ENCODE results near the gene CXCR6.

CXCR6 gene

DNA sequence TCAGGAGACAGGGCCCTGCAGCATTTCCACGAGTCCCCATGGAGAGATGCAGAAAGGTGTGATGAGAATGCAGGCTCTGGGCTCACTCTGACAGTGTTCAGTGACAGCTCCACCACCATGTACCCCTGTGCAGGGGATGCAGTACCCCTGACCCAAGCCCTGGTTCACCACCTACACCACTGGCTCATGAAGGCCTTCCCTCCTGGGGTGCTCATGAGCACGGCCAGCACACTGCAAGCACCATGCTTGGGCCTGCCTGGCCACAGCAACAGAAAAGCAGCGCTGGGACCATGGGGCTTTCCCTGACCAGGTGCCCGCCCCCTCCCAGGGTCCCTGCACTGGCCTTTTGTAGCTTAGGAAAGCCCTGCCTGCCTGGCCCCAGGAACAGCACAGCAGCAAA, 6.2 kb downstream of the CXCR6 start:
- no peak for DNase-seq

DNA sequence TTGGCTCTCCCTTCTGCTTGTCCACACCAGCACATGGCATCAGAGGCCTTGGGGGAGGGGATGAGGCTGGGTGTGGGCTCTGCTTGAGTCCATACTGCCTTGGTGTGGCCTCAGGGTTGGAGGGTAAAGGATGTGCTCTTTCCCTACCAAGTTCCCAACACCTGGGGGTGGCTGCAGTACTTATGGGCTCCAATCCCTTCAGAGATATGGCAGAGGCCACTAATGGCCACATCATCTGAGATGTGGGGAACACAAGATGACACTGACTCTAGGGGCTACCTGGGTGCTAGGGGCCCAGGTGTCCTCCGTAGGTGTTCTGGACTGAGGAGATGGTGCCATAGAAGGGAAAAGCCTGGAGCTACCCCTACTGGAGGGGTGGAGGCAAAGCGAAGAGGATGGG, 6.9 kb downstream of the CXCR6 start:
- DNase-seq = no peak

DNA sequence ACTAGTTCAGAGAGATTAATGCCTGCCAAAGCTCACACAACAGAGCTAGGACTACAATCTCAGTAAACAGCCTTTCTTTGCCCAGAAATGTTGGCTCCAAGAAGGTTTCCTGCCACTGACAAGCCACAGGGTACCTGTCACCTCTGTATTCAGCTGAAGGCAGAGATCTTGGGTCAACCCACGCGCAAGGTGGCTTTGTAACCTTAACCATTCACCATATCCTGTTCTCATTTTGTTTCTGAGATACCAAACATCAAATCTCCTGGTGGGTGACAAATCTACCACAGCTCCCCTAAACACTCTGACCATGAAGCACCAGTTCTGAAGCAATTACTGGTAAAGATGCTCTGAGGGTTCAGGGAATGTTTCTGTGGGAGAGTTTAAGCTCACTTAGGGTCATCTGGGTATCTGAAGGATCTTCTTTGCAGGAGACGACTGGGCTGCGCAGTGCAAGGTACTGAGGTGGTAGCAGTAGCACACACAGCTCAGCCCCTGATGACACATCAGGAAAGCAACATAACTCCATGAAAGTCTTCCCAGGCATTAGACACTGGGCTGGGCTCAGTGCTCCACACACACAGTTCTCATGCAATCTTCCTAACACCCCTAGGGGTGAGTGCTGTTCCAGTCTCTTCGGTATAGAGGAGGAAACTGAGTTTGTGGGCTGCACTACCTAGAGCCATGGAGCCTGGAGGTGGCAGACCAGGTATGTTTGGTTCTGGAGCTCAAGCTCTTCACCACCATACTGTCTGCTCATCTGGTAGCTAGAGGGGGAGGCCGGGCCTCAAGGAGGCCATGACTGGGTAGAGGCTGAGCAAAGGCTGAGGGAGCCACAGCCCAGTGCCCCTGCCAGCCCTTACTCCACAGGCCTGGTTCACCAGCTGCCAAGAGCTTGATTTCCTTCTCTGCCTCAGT, 7.7 kb downstream of the CXCR6 start:
- DNase-seq = peak; percentile 47 to 50

DNA sequence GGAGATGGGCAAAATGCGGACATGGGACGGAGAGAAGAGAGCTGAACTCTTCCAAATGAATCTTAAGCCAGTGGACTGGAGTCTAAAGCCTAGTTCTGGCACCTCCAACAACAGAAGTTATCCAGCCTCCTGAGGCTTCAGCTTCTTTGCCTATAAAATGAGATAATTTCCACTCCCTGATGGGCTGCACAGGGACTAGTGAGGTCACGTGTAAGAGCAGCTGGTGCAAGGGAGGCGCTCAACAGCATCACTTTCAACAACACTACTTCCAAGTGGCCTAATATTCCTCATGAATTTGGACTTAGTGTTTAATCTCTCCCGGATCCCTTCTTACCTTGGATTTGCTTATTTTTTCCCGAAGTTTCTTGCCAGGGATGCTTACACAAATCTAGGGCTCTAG, 8.7 kb downstream of the CXCR6 start:
- no peak for DNase-seq

DNA sequence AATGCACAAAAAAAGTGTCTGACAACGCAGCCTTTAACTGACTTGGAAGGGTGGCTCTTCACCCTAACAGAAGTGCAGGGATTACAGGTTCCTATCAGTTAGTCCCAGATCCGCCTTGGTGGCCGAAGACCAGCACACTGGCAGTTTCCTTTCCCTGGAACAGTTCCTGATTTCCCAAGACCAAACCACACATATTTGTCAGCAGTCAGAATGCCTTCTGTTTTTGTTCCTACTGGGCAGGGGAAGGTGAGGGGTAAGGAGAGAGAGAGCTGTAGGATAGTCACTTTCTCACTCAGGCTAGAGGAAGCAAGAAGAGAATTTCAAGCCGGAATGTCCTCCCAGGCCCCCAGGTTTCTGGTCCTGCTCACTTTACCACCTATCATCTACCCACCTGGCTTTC, 9.2 kb downstream of the CXCR6 start:
- no peak for DNase-seq

DNA sequence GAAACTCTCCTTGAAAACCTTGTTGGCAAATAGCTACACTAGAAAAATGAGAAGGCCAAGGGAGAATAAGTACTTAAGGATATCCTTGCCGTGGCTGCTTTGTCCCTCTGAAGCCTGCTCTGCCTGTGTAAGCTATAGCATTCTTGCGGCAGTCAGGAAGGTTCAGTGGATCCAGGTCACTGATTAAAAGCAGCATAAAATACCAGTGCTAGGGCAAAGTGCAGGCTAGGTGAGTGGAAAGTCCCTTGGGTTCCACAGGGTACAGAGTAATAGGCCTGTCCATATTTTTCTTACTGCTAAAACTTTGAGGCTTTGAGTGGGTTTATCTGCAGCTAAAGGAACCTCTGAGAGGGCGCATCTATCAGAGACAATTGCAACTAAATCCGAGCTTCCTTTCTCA, 10.3 kb downstream of the CXCR6 start:
- no peak for DNase-seq

DNA sequence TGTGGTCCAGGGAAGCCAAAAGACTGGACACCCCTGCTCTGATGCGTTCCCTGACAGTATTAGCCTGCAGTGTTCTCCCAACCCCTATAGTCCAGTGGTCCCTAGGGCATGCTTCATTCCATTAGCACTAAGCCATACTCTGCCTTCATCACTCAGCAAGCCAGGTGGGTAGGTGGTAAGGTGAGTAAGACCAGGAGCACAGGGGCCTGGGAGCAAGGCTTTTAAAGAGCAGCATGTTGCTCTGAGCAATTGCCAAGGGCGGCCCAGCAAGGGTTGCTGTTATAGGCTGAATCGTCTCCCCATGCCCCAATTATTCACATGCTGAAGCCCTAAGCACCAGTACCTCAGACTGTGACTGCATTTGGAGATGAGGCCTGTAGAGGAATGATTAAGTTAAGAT, 11.0 kb downstream of the CXCR6 start:
- DNase-seq = no peak

DNA sequence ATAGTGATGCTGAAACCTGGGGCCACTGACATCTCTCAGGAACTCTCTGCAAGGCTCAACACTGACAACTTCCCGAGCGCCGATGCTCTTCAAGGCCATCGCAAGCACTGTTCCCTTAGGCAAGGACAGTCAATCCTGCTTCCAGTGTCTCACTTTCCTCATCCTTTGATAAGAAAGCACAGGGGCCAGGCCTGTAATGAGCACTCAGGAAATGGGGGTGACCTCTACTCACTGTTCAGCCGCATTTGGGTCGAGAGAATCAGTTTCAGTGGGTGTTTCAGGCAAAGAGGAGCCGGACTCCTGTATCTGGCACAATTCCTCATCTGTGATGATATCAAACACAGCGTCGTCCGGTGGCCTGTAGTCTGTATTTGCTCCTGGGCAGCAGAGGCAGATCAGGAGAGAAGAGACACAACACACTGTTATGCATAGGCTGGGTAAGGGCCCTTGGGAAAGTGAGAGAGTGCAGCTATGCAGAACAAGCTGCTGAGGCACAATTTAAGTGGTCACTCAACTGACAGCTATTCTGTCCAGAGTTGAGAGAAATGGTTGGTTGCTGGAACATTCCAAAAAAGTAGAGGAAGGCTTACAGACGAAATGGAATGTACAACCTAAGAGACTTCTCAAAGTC, 11.9 kb downstream of the CXCR6 start:
- DNase-seq = no peak

DNA sequence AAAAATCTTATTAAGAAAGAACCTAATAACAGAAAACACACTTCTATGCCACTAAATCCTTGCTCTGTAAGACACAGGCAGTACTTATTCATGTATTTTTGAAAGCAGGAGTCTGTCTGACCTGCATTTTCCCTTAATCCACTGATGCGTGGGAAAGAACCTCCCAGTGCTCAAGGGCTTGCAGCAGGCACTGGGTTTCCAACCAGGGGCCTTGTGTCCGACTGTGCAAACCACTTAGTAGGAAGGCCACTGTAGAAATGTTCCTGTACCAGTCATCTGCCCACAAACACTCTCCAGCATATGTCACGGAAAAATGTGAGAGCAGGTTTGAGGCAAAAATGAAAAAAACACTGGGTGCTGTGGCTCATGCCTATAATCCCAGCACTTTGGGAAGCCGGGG, 12.4 kb downstream of the CXCR6 start:
- no peak for DNase-seq

DNA sequence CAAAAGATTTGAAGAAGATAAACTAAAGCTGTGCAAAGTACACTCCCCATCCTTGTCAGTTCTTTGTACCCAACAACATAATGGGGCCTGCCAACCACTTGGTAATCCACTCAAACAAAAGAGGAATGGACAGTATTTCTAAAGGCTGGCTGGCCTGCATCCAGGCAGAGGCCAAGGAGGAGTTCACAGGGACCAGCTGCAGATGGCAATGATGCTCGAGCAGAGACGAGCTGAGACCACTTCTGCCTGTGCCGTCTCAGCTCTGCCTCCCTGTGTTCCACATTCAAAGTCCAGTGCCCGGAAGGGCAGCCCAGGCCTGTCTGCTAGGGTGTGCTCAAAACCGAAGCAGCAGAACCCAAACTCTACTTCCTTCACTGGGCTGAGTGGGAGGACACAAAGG, 14.3 kb downstream of the CXCR6 start:
- no peak for DNase-seq

DNA sequence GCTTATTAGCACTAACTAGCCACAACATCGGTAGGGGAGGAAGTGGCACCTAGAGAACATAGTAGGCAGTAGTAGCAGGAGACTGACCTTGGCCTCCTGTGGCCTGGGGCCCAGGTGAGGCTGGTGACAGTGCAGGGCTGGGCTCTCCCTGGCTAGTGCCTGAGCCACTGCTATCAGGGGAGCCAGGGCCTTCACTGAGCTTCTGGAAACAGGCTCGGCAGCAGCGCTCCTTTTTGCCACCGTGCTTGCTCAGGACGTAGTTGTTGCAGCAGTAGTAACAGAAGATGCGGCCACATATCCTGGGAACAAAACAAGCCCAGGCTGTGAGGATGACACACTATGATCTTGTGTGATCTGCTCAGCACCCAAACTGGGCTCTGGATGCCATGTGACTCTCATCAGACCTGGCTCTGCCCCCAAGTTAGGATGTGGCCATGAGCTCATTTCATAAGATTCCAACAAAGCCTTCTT, 15.1 kb downstream of the CXCR6 start:
- DNase-seq = no peak

DNA sequence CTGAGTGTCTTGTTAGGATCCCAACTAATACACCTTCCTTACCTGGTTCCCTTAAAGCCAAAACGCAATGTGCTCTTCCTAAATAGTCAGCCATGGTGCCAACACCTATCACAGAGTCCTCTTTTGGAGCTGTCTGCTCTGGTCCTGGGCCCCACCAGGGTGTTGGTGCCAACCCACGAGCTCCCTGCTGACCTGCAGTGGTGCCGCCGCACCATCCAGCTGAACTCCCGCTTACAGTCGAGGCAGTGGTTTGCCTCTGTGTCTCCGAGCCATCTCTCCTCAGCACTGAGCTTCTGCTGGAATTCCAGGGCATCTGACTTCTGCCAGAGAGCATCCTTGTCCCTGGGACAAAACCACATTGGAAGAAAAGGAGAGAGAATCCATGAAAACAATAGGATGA, 15.9 kb downstream of the CXCR6 start:
- no peak for DNase-seq

DNA sequence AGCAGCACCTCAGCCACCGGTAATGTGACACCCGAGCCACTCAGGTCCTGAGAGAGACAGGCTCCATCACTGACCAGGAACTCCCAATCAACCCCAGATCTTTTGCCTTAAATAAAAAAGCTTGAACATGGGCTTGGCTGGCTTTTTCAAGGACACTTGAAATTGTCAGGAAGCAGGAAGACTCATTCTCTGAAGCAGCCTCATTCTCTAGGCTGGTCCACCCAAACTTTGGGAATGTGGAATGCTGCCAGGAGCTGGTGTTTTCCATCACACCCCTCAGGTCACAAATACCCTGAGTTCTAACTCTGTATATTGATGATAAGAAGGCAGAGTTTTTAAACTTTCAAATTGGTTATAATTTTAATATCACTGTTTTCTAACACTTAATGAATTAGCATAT, 17.0 kb downstream of the CXCR6 start:
- no peak for DNase-seq

DNA sequence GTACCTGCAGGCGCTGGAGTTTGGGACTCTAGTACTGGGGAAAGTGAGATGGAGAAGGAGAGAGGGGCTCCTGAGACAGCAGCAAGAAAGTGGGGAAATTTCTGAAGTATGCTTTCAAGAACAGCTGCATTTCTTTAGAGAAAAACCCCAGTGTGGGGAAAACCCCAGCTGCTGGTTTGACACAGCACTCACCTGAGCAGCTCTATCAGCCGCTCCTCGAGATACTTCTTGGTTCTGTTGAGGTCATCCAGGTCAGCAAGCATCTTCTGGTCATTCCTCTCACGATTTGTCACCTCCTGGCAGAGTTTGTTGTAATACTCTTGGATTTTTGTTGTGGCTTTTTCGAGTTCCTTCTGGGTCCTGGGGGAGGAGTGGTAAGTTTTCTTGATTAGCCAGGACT, 18.8 kb downstream of the CXCR6 start:
- no peak for DNase-seq

DNA sequence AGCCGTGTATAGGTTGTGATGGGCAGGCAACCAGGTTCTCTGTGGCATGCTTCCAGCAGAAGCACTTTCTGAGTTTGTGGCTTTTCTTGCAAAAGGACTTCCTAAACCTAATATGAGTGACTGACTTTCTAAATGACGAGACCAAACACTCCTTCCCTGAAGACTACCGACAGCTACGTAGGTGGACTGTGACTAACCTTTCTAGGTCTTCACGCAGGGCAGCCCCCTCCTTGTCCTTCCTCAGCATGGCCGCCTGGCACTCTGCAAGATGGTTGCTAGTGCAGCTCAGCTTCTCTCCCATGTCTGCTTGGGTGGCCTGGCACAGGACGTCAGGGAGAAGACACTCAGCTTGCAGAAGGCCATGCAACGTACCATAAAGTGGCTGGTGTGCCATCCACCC, 20.9 kb downstream of the CXCR6 start:
- peak; percentile 52 to 56 for DNase-seq

DNA sequence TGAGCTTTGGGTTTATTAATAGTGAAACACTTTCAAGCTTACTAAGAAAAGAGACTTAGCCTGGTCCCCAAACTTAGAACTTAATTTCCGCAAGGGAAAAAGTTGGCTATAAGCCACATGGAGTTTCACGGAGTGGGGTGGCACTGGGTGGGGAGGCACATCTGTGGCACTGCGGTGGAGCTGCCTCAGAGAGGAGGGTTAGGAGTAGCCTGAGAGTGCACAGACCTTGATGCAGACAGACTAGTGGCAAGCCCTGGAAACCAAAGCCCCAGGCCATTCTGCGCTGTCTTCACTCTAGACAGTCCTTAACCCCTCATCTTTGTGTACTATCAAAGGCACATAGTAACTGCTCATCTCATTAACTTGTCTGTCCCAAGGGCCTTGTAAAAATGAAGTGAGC, 22.0 kb downstream of the CXCR6 start:
- no peak for DNase-seq

DNA sequence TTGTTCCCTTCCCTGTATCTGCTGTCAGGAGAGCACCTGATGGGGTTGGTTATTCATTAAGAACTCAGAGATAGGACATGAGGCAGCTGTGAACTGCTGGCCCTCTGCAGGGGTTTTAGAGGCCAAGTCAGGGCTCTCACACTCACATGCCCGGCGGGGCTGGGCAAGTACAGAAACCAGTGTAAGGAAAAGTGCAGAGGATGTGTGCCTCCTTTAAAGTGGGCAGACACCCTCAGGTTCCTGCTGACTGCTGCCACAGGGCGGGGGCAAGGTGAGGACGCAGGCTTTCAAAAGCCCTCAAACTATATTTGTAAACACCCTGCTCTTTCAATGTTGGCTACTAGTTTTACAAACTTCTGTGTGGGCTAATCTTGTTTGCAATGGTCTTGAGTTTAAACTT, 22.4 kb downstream of the CXCR6 start:
- DNase-seq = no peak

DNA sequence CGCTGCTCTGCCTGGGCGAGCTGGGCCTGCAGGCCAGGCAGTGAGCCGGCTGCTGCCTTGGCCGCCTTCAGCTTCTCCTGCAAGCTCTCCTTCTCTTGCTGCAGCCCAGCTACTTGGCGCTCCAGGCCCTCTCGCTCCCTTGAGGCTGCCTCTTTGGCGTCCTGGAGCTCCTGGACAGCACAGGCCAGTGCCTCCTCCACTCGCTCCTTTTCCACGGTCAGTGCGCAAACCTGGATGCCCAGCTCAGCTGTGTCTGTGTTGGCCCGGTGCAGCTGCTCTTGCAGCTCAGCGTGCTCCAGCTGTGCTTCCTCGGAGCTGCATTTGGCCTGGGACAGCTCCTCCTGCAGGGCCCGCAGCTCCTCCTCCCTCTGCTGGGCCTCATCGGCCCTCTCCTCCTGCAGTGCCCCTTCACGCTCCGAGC, 23.1 kb downstream of the CXCR6 start:
- no peak for DNase-seq

DNA sequence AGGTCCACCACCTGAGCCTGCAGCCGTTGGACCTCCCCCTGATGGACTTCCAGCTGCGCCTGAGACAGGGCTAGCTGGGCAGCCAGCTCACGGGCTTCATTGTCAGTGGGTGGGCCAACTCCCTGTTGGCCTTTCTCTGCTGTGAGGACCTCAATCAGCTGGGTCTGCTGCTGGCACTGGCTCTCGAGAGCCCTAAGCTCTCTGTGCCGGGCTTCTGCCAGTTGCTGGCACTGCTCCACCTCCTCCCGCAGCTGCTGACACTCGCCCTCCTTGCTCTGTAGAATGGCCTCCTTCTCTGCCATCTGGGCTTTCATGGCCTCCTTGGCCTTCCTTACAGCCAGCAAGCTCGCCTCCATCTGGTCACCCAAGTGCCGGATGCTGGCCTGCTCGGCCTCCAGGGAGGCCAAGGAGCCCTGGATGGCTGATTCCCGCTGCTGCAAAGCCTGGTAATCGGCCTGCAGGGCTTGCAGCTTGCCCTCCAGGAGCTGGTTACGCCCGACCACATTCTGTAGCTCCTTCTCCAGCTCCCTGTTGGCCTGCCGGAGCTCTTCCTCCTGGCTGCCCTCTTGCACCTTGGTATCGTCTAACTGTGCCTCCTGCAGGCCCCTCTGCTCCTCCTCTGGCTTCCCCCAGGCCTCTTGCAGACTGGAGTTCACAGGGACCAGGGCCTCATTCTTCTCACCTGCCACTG, 23.8 kb downstream of the CXCR6 start:
- no peak for DNase-seq

DNA sequence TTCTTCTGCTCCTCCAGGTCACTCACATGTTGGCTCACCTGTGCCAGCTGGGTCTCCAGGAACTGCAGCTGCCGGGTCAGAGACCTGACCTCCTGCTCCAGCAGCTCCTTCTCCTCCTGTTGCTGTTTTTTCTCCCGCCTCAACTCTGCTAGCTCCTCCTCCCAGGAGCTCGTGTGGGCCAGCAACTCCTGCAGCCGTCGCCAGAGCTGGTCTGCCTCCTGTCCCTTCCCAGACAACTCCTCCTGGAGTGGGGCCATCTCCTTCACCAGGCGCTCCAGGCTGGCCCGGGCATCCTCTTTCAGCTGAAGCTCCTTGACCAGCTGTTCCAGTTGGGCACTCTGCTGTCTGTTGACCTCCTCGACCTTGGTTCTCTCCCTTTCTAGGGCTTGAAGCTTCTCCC, 24.5 kb downstream of the CXCR6 start:
- DNase-seq = no peak

DNA sequence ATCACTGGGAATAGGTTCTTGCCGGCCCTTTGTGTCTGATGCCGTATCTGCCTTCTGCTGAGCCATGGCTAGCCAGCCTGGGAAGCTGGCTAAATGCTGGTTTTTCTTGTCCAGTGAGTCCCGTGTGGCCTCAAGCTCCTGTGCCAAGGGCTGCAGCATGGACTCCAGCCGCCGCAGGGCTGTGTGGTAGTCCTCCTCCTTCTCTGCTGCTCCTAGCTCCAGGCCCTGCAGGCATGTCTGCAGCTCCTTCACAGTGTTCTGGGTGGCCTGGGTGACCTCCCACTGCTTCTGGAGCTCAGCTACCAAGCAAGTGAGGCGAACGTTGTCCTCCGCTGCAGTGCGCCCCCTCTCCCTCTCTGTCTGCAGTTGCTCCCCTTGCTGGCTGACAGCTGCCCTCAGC, 24.9 kb downstream of the CXCR6 start:
- no peak for DNase-seq

DNA sequence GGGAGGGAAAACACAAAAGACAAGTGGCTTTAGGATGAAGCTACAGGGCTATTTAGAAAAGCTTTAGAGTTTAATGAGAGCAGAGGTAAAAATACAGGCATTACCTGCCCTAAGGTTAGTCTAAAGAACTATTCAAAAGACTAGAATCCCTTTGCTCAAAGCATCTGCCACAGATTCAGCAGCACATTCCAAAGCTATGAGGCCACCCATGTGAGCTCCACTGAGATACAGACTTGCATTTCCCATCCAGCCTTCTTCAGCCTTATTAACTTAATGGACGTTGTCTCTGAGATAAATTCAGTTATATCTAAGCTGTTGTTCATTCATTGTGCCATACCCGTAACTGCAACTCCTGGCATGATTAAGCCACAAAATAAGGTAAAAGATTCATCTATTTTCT, 25.4 kb downstream of the CXCR6 start:
- no peak for DNase-seq

DNA sequence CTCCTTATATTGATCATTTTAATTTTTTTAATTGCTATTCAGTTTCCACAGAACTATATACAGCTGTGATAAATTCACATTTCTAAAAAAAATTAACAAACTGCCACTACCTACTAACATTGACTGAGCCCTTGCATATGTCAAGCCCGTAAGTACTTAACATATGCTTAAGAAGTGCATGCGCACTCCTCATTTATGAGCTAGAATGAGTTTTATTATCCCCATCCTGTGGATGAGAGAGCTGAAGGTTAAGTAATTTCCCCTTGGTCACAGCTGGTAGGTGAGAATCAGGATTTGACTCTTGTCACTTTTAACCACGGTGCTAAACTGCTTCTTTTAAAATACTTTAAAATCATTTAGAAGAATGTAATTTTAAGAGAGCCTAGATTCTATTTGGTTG, 25.9 kb downstream of the CXCR6 start:
- DNase-seq = no peak

DNA sequence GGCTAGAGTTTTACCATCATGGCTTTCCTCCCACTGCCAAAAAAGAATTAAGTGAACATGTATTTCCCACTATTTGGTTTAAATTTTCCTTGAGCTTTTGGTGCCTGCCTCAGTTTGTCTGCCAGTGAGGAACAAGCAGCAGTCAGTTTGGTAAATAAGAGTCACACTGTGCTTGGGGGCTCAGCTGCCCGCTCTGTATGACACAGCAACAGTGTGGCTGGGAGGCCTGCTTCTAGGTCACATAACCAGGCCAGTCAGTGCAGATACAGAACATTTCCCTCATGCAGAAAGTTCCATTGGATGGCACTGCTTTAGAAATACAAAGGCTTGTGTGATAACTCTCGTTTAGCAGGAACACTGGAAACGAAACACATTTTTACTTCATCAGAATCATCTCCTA, 26.7 kb downstream of the CXCR6 start:
- DNase-seq = no peak
